PC-3 (cell line): ENCODE data around the gene C6orf62. TPM values are rescaled to one million over a fixed set of nuclear protein-coding genes. Genes with fewer than 3 reads are reported as not detected.
"Not testable (repeated sequence)": the region's sequence is repeated elsewhere in the genome, so short reads cannot be mapped to it uniquely, and the experiment has no call there.

Experiments used
- ATAC-seq: fragments of 200-7000 bp; cut with Tn5 transposase; 2 replicates; pipeline ENCODE4 v1.9.1; 2020; ENCODE audit warnings: mild to moderate bottlenecking, moderate library complexity
- BruUV-seq: library from RNA; stranded (reverse); fragments of 400-500 nt; replicated peaks from 2 replicates; lab custom pipeline; 2021; lab: Mats Ljungman, UMichigan
- CTCF ChIA-PET: fragments of 300-600 bp; sonication (Branson Sonifier 250); formaldehyde crosslinking; loops from one replicate; lab custom pipeline; 2022; ENCODE audit warnings: antibody characterized with exemption; lab: Charles Lee
- POLR2A ChIA-PET: fragments of 300-600 bp; sonication (Branson Sonifier 250); formaldehyde crosslinking; loops from one replicate; lab custom pipeline; 2022; ENCODE audit warnings: antibody characterized with exemption; ENCODE audit not compliant: unreplicated experiment; lab: Charles Lee
- DNase-seq: peaks from one replicate; pipeline ENCODE4 v3.0.0-alpha.2; 2015
- H2AFZ ChIP-seq: fragments of 300-600 bp; sonication (generic); 2 replicates; pipeline ENCODE4 v1.6.0; 2016; ENCODE audit warnings: antibody characterized with exemption, low read length
- H3F3A ChIP-seq: fragments of 300-600 bp; sonication (generic); one replicate; pipeline ENCODE4 v1.6.0; 2017; ENCODE audit warnings: antibody characterized with exemption, low read length, control low read depth, mild to moderate bottlenecking; ENCODE audit not compliant: unreplicated experiment
- H3K27ac ChIP-seq: fragments of 300-600 bp; sonication (generic); 2 replicates; pipeline ENCODE4 v1.5.1; 2016; ENCODE audit warnings: mild to moderate bottlenecking, low read length
- H3K27me3 ChIP-seq: fragments of 300-600 bp; sonication (generic); 2 replicates; pipeline ENCODE4 v1.6.1; 2016; ENCODE audit warnings: low read length, mixed read lengths
- H3K36me3 ChIP-seq: fragments of 300-600 bp; sonication (generic); 2 replicates; pipeline ENCODE4 v1.6.1; 2016; ENCODE audit warnings: low read depth, mixed run types, low read length, mixed read lengths
- H3K4me1 ChIP-seq: fragments of 300-600 bp; sonication (generic); 2 replicates; pipeline ENCODE4 v1.5.1; 2016; ENCODE audit warnings: low read length; ENCODE audit not compliant: insufficient read depth
- H3K4me2 ChIP-seq: fragments of 300-600 bp; sonication (generic); 2 replicates; pipeline ENCODE4 v1.6.0; 2016; ENCODE audit warnings: low read length
- H3K4me3 ChIP-seq: fragments of 300-600 bp; sonication (generic); 2 replicates; pipeline ENCODE4 v1.5.1; 2016; ENCODE audit warnings: mild to moderate bottlenecking, low read length, mixed read lengths
- H3K79me2 ChIP-seq: fragments of 300-600 bp; sonication (generic); 2 replicates; pipeline ENCODE4 v1.6.1; 2017; ENCODE audit warnings: low read length, mixed read lengths
- H3K9ac ChIP-seq: fragments of 300-600 bp; sonication (generic); 2 replicates; pipeline ENCODE4 v1.6.0; 2016; ENCODE audit warnings: mild to moderate bottlenecking, low read length
- H3K9me2 ChIP-seq: fragments of 300-600 bp; sonication (generic); replicated peaks from 2 replicates; pipeline ENCODE4 v1.6.1; 2016; ENCODE audit warnings: mixed run types, low read length, mixed read lengths
- H3K9me3 ChIP-seq: fragments of 300-600 bp; sonication (generic); 2 replicates; pipeline ENCODE4 v1.6.1; 2016; ENCODE audit warnings: low read length, mixed read lengths
- H4K20me1 ChIP-seq: fragments of 300-600 bp; sonication (generic); 2 replicates; pipeline ENCODE4 v1.6.1; 2016; ENCODE audit warnings: low read length, mixed read lengths
- EZH2 ChIP-seq: fragments of 300-600 bp; sonication (generic); IDR thresholded peaks from one replicate; pipeline ENCODE4 v1.6.1; 2017; ENCODE audit warnings: antibody characterized with exemption, mild to moderate bottlenecking, low read length; ENCODE audit not compliant: unreplicated experiment
- EZH2phosphoT487 ChIP-seq: fragments of 300-600 bp; sonication (generic); IDR thresholded peaks from 2 replicates; pipeline ENCODE4 v1.6.1; 2018; ENCODE audit warnings: mild to moderate bottlenecking, antibody characterized with exemption, low read length, borderline replicate concordance
- intact Hi-C: fragments of 100-400 bp; cut with micrococcal nuclease; formaldehyde crosslinking; loops from 2 replicates; pipeline ENCODE4 v1.9.0; 2023
- total RNA-seq: library from RNA; depleted of rRNA; stranded (reverse); fragments of >200 nt; gene quantifications from 2 replicates; pipeline ENCODE4 v1.2.3, GENCODE V29; 2014
- TF ChIP-seq, protein P1 (sequence below): fragments of 300-600 bp; sonication (generic); conservative IDR thresholded peaks from 2 replicates; pipeline ENCODE4 v1.5.1; 2017; ENCODE audit warnings: antibody characterized with exemption, low read depth, mild to moderate bottlenecking, low read length

C6orf62 gene
- total RNA-seq, 1 experiment from 2014 or later: 81.8 TPM

DNA sequence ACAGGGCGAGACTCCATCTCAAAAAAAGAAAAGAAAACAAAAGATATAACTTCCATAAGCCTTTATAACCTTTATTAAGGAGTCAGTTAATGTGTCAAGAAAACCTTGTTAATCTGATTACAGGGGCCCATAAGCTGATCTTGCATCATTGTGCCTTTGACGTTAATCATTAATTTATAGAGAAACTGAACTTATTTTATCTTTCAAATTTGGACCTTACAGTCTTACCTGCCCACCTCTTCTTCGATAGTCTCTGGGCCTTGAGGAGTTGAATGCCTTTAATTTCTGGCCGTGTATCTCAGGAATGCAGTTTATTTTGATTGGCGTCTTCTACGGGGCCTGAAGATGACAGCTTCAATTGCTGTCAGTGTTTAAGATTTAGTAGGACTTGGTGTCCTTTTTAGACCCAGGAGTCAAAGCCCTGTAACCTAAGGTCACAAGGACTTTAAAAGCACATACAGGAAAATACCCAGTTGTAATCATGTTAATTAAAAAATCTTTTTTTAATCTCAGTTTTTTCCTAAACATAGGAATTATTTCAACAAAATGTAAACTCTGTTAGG, 46.3 kb downstream of the C6orf62 start:
- intact Hi-C loops: no loop called here
- no TSS peak for BruUV-seq
- DNase-seq (no peak), ATAC-seq (no peak)
- 0 out of 2 replicates have a peak, but pooled peaks cover 23% of the 10 kb centered on the region for H3K9me3 ChIP-seq
- POLR2A ChIA-PET: no interaction called here
- H3F3A ChIP-seq: no peaks in the 10 kb centered on the region
- peaks cover 11% of the 10 kb centered on the region; the same call in 1 of the 2 replicates for H3K36me3 ChIP-seq
- H2AFZ ChIP-seq: no peak overlapping the region
- no peak overlapping the region for H3K9ac ChIP-seq
- TF ChIP-seq, protein P1, sequence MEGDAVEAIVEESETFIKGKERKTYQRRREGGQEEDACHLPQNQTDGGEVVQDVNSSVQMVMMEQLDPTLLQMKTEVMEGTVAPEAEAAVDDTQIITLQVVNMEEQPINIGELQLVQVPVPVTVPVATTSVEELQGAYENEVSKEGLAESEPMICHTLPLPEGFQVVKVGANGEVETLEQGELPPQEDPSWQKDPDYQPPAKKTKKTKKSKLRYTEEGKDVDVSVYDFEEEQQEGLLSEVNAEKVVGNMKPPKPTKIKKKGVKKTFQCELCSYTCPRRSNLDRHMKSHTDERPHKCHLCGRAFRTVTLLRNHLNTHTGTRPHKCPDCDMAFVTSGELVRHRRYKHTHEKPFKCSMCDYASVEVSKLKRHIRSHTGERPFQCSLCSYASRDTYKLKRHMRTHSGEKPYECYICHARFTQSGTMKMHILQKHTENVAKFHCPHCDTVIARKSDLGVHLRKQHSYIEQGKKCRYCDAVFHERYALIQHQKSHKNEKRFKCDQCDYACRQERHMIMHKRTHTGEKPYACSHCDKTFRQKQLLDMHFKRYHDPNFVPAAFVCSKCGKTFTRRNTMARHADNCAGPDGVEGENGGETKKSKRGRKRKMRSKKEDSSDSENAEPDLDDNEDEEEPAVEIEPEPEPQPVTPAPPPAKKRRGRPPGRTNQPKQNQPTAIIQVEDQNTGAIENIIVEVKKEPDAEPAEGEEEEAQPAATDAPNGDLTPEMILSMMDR: no peak
- TF ChIP-seq EZH2 (no peak), EZH2phosphoT487 (no peak)
- H3K27me3 ChIP-seq: no peaks in the 10 kb centered on the region
- H3K4me2 ChIP-seq: no peak overlapping the region
- no peak overlapping the region for H3K4me3 ChIP-seq
- H3K79me2 ChIP-seq: peaks cover 9% of the 10 kb centered on the region
- no peaks in the 10 kb centered on the region for H3K9me2 ChIP-seq
- no peaks in the 10 kb centered on the region for H4K20me1 ChIP-seq
- H3K27ac ChIP-seq: no peak overlapping the region
- CTCF ChIA-PET: no interaction called here
- peaks cover 2% of the 10 kb centered on the region for H3K4me1 ChIP-seq

DNA sequence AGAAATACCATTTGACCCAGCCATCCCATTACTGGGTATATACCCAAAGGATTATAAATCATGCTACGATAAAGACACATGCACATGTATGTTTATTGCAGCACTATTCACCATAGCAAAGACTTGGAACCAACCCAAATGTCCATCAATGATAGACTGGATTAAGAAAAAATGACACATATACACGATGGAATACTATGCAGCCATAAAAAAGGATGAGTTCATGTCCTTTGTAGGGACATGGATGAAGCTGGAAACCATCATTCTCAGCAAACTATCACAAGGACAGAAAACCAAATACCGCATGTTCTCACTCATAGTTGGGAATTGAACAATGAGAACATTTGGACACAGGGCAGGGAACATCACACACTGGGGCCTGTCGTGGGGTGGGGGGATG, 47.9 kb downstream of the C6orf62 start:
- H3K9me2 ChIP-seq, DNase-seq, H3K27me3 ChIP-seq, CTCF ChIA-PET, intact Hi-C loops, H3F3A ChIP-seq, H3K4me3 ChIP-seq, BruUV-seq, H3K27ac ChIP-seq, H3K4me1 ChIP-seq, ATAC-seq, H4K20me1 ChIP-seq, H3K9ac ChIP-seq, H3K4me2 ChIP-seq, POLR2A ChIA-PET, H2AFZ ChIP-seq: not testable (repeated sequence)
- Histone ChIP-seq H3K9me3 (0 out of 2 replicates have a peak, but pooled peaks cover 23% of the 10 kb centered on the region), H3K36me3 (peaks cover 11% of the 10 kb centered on the region; the same call in 1 of the 2 replicates), H3K79me2 (peaks cover 21% of the 10 kb centered on the region)

DNA sequence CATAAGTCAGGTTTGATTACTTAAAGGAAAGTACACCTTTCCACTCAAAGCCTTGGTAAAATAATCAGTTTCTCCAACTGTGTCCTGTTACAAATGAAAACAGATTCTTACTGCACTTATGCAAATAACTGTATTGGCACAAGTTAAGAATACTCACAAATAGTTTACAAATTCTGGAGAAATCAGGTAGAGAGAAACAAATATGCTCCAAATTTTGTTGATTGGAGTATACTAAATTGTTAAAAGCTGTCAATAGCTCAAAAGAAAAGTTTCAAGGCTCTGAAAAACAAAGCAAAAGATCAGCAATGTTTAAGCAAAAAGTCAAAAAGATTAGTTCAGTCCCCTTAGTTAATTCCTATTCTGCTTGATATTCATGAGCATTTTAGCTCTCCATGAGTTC, 48.5 kb downstream of the C6orf62 start:
- H3K9me3 ChIP-seq: 0 out of 2 replicates have a peak, but pooled peaks cover 23% of the 10 kb centered on the region
- H3K27me3 ChIP-seq, BruUV-seq, ATAC-seq, intact Hi-C loops, DNase-seq, H3F3A ChIP-seq, POLR2A ChIA-PET, H3K9me2 ChIP-seq, H3K9ac ChIP-seq, H3K4me3 ChIP-seq, H3K27ac ChIP-seq, H2AFZ ChIP-seq, H4K20me1 ChIP-seq, H3K4me2 ChIP-seq, CTCF ChIA-PET: not testable (repeated sequence)
- peaks cover 10% of the 10 kb centered on the region for H3K4me1 ChIP-seq
- H3K36me3 ChIP-seq: peaks cover 11% of the 10 kb centered on the region; the same call in 1 of the 2 replicates
- peaks cover 26% of the 10 kb centered on the region for H3K79me2 ChIP-seq

DNA sequence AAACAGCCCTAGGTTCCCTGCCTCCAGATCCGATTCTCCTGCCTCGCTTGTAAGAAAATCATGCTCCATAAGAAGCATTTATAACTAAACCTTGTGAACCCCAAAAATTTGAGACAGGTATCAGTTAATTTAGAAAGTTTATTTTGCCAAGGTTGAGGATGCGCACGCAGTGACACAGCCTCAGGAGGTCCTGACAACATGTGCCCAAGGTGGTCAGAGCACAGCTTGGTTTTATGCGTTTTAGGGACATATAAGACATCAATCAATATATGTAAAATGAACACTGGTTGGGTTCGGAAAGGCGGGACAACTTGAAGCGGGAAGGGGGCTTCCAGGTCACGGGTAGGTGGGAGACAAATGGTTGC, 50.0 kb downstream of the C6orf62 start:
- DNase-seq: no peak
- Histone ChIP-seq H3K4me3 (no peak overlapping the region), H3F3A (no peaks in the 10 kb centered on the region), H3K27ac (no peak overlapping the region), H3K9me2 (no peaks in the 10 kb centered on the region), H3K27me3 (no peaks in the 10 kb centered on the region), H3K4me2 (no peak overlapping the region), H3K79me2 (peaks cover 42% of the 10 kb centered on the region), H3K4me1 (peaks cover 20% of the 10 kb centered on the region), H2AFZ (no peak overlapping the region), H4K20me1 (no peaks in the 10 kb centered on the region), H3K36me3 (peaks cover 13% of the 10 kb centered on the region), H3K9ac (no peak overlapping the region), H3K9me3 (0 out of 2 replicates have a peak, but pooled peaks cover 20% of the 10 kb centered on the region)
- intact Hi-C loops: no loop called here
- TF ChIP-seq EZH2phosphoT487: no peak
- TF ChIP-seq, protein P1: no peak
- TF ChIP-seq EZH2: no peak
- no peak for ATAC-seq
- BruUV-seq: no TSS peak
- POLR2A ChIA-PET: no interaction called here
- CTCF ChIA-PET: no interaction called here
